Measurements from ENCODE around the gene BSN. TPM values are rescaled to one million over a fixed set of nuclear protein-coding genes. Genes with fewer than 3 reads are reported as not detected.
"Not testable (repeated sequence)": the region's sequence is repeated elsewhere in the genome, so short reads cannot be mapped to it uniquely, and the experiment has no call there.

The BSN gene
- total RNA-seq, 1 experiment from 2014 or later, result 0.10 TPM

- DNase-seq (ENCODE audit: low spot score), result no peak
Observed at GRCh38 chr3:49673121-49673714, 118.9 kb downstream of the BSN start.

GRCh38 chr3:49673715-49674496 lies 119.6 kb downstream of the BSN start, which contains the start of gene APEH:
TSS of gene APEH (plus strand) at chr3:49674351. CDS start at chr3:49674402, 51 bp downstream.
- peak; percentile 93 for DNase-seq (ENCODE audit: low spot score)

GRCh38 chr3:49674497-49674983 lies 120.3 kb downstream of the BSN start:
- no peak for DNase-seq (ENCODE audit: low spot score)

GRCh38 chr3:49675912-49676311 lies 121.6 kb downstream of the BSN start:
- no peak for DNase-seq (ENCODE audit: low spot score)

- DNase-seq (ENCODE audit: low spot score), result no peak
Observed at GRCh38 chr3:49680493-49681231, 126.4 kb downstream of the BSN start.

GRCh38 chr3:49681232-49681522 lies 126.9 kb downstream of the BSN start:
- DNase-seq (ENCODE audit: low spot score), result no peak

- no peak for DNase-seq (ENCODE audit: low spot score)
Observed at GRCh38 chr3:49681543-49681942, 127.3 kb downstream of the BSN start.

GRCh38 chr3:49683162-49683561 lies 128.9 kb downstream of the BSN start:
- no peak for DNase-seq (ENCODE audit: low spot score)

GRCh38 chr3:49684453-49684852 lies 130.2 kb downstream of the BSN start:
- DNase-seq (ENCODE audit: low spot score), result not testable (repeated sequence)

- not testable (repeated sequence) for DNase-seq (ENCODE audit: low spot score)
Observed at GRCh38 chr3:49685103-49685502, 130.8 kb downstream of the BSN start.

GRCh38 chr3:49685846-49686245 lies 131.6 kb downstream of the BSN start:
- DNase-seq (ENCODE audit: low spot score), result not testable (repeated sequence)

- DNase-seq (ENCODE audit: low spot score), result not testable (repeated sequence)
Observed at GRCh38 chr3:49686346-49686745, 132.1 kb downstream of the BSN start.

GRCh38 chr3:49686769-49687423 lies 132.6 kb downstream of the BSN start:
- not testable (repeated sequence) for DNase-seq (ENCODE audit: low spot score)

GRCh38 chr3:49687424-49687795 lies 133.1 kb downstream of the BSN start:
- DNase-seq (ENCODE audit: low spot score), result not testable (repeated sequence)

- not testable (repeated sequence) for DNase-seq (ENCODE audit: low spot score)
Observed at GRCh38 chr3:49688338-49689045, 134.2 kb downstream of the BSN start.

GRCh38 chr3:49689046-49689907 lies 135.0 kb downstream of the BSN start, which contains the start of the genes MST1 and RNF123:
TSS of gene MST1 (minus strand) at chr3:49689474. CDS start at chr3:49688691, 783 bp downstream.
TSS of gene RNF123 (plus strand) at chr3:49689557. CDS start at chr3:49691166, 1,609 bp downstream.
- DNase-seq (ENCODE audit: low spot score), result peak; percentile 60

- DNase-seq (ENCODE audit: low spot score), result not testable (repeated sequence)
Observed at GRCh38 chr3:49689908-49690624, 135.8 kb downstream of the BSN start.

- not testable (repeated sequence) for DNase-seq (ENCODE audit: low spot score)
Observed at GRCh38 chr3:49690856-49691255, 136.6 kb downstream of the BSN start.

- DNase-seq (ENCODE audit: low spot score), result not testable (repeated sequence)
Observed at GRCh38 chr3:49691481-49691880, 137.2 kb downstream of the BSN start.
